Gastroesophageal sphincter (tissue), 3 donors: ENCODE results near the gene CD1B.

Experiments used
- CTCF ChIP-seq, 4 experiments: fragments of 200-600 bp in 2 of 4; fragments of 450-650 bp in 2 of 4; sonication (generic) in 1 of 4; IDR thresholded peaks; one replicate each; pipeline ENCODE4 v1.5.1; 2017 to 2019; ENCODE audit warnings: antibody characterized with exemption in 4 of 4, mild to moderate bottlenecking in 2 of 4, moderate library complexity in 2 of 4
- EP300 ChIP-seq: sonication (generic); formaldehyde crosslinking; IDR thresholded peaks from one replicate; pipeline ENCODE4 v1.6.1; 2017; ENCODE audit warnings: antibody characterized with exemption, mild to moderate bottlenecking
- POLR2A ChIP-seq, 2 donors: fragments of 450-650 bp; IDR thresholded peaks; one replicate each; pipeline ENCODE4 v1.6.1; 2017; ENCODE audit warnings: antibody characterized with exemption in 2 of 2, mild to moderate bottlenecking in 2 of 2, moderate library complexity in 1 of 2
- POLR2AphosphoS5 ChIP-seq: sonication (generic); formaldehyde crosslinking; IDR thresholded peaks from one replicate; pipeline ENCODE4 v1.6.1; 2017; ENCODE audit warnings: antibody characterized with exemption

- TF ChIP-seq CTCF (IDR thresholded peaks at IDR 0.05) = no peak
- no peak for TF ChIP-seq POLR2A (IDR thresholded peaks at IDR 0.05)
- TF ChIP-seq EP300 = no peak
- TF ChIP-seq POLR2AphosphoS5 = no peak
These were observed 2.0 kb downstream of the CD1B start for GRCh38 chr1:158329300-158329699.
